HepG2 (cell line): Measurements from ENCODE around the gene CRYM. TPM values are rescaled to one million over a fixed set of nuclear protein-coding genes. Genes with fewer than 3 reads are reported as not detected.
A peak's percentile ranks its signal among the peaks of the same experiment; 100 is the strongest.

Source experiments
- ETV5 ChIP-seq: IDR thresholded peaks from 2 replicates; pipeline ENCODE4 v1.6.1; 2018; ENCODE audit warnings: missing biosample characterization, missing genetic modification reagents, inconsistent platforms, borderline replicate concordance
- MATR3 ChIP-seq: sonication (generic); formaldehyde crosslinking; IDR thresholded peaks from 2 replicates; pipeline ENCODE4 v1.4.0; 2020; ENCODE audit warnings: missing genetic modification reagents
- MED1 ChIP-seq: sonication (generic); formaldehyde crosslinking; IDR thresholded peaks from 2 replicates; pipeline ENCODE4 v1.4.0; 2020; ENCODE audit warnings: missing genetic modification reagents
- NBN ChIP-seq: fragments of 450-650 bp; conservative IDR thresholded peaks from 2 replicates; pipeline ENCODE4 v1.6.1; 2017
- NFIC ChIP-seq: IDR thresholded peaks from 2 replicates; pipeline ENCODE4 v1.6.1; 2012; ENCODE audit warnings: mild to moderate bottlenecking, low read length, inconsistent platforms
- SSRP1 ChIP-seq: IDR thresholded peaks from 2 replicates; pipeline ENCODE4 v1.6.1; 2016; ENCODE audit warnings: control low read depth
- ZNF136 ChIP-seq: sonication (generic); formaldehyde crosslinking; IDR thresholded peaks from 2 replicates; pipeline ENCODE4 v1.8.1; 2022; ENCODE audit warnings: low read depth, mild to moderate bottlenecking, moderate library complexity, missing genetic modification reagents
- ZNF460 ChIP-seq: sonication (generic); formaldehyde crosslinking; IDR thresholded peaks from 2 replicates; pipeline ENCODE4 v1.5.1; 2020; ENCODE audit warnings: missing genetic modification reagents, mild to moderate bottlenecking, borderline replicate concordance
- ZNF720 ChIP-seq: sonication (generic); formaldehyde crosslinking; IDR thresholded peaks from 2 replicates; pipeline ENCODE4 v1.4.0; 2020; ENCODE audit warnings: missing genetic modification reagents
- ZNF724P ChIP-seq: sonication (generic); formaldehyde crosslinking; IDR thresholded peaks from 2 replicates; pipeline ENCODE4 v1.8.0; 2022; ENCODE audit warnings: missing genetic modification reagents, borderline replicate concordance
- ZNF772 ChIP-seq: sonication (generic); formaldehyde crosslinking; IDR thresholded peaks from 2 replicates; pipeline ENCODE4 v1.5.0; 2020; ENCODE audit warnings: mild to moderate bottlenecking, missing genetic modification reagents
- polyA plus RNA-seq, 8 experiments: library from polyadenylated mRNA; depleted of rRNA in 3 of 8; stranded (reverse) in 7 of 8; unstranded in 1 of 8; fragments of >200 nt; fragmentation: Illumina TruSeq in 4 of 8; extraction: Trizol in 4 of 8; gene quantifications; 2 replicates each; pipeline versions ENCODE4 v1.2.1 to v1.2.3, GENCODE V29; 2011 to 2016; ENCODE audit warnings: low read depth in 4 of 8, missing spikeins in 1 of 8, mixed read lengths in 1 of 8; ENCODE audit not compliant: insufficient read depth in 1 of 8
- total RNA-seq, 5 experiments: library from RNA; depleted of rRNA; stranded (reverse); fragments of >200 nt; fragmentation: Illumina TruSeq; extraction: Trizol; gene quantifications; 2 replicates each; pipeline ENCODE4 v1.2.3, GENCODE V29; 2016; ENCODE audit warnings: low read depth in 1 of 5
- TF ChIP-seq, protein P1 (sequence below): sonication (generic); formaldehyde crosslinking; conservative IDR thresholded peaks from 2 replicates; pipeline ENCODE4 v1.8.1; 2023; ENCODE audit warnings: missing genetic modification reagents
- TF ChIP-seq, protein P2 (sequence below): sonication (generic); formaldehyde crosslinking; IDR thresholded peaks from 2 replicates; pipeline ENCODE4 v1.4.0; 2020; ENCODE audit warnings: missing genetic modification reagents

CRYM gene
- total and polyA plus RNA-seq, 2 of the 13 experiments (the other 11 are each of a cell fraction or from before 2014, with no cell fraction given) = 1.9 to 2.2 TPM

DNA sequence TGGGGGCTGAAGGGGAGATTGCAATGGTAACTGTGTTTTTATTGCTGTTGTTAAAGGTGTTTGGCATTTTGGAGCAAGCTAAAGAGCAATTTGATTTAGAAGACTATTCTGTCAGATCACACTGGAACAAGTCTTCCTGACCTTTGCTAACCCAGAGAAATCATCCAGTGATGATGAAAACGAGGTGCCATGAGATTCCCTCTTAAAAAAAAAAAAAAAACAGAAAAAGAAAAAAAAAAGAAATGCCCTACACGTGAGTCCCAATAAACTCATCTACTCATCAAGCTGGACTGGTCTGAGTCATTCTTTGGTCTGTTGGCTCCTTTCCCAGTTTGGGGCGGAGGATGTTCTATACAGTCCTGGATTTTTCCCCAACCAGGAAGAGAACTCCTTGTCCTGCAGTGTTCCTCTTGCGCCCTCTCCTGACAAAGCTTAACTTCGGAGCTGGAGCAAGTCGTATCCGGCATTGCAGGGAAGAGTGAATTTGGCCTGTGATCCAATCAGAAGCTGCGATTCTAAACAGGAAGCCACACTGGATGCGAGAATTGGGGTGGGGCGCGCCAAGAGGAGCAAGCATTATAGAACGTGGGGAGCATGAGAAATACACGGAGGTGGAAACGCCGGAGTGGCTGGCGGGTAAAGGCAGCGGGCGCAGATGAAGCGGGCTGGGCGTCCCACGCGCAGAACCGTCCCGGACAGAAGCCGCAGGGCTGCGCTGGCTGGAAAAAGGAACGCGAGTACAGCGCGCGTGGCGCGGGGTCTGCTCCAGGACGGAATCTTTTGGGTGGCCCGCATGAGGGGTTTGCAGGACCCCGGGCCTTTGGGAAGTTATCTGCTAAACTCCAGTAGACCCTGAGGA lies 22.4 kb upstream of the CRYM start (continued):
- TF ChIP-seq ZNF724P (CRISPR knock-in tag) = no peak
- TF ChIP-seq, protein P1, sequence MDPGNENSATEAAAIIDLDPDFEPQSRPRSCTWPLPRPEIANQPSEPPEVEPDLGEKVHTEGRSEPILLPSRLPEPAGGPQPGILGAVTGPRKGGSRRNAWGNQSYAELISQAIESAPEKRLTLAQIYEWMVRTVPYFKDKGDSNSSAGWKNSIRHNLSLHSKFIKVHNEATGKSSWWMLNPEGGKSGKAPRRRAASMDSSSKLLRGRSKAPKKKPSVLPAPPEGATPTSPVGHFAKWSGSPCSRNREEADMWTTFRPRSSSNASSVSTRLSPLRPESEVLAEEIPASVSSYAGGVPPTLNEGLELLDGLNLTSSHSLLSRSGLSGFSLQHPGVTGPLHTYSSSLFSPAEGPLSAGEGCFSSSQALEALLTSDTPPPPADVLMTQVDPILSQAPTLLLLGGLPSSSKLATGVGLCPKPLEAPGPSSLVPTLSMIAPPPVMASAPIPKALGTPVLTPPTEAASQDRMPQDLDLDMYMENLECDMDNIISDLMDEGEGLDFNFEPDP (CRISPR knock-in tag) = 0 out of 2 replicates have a peak, but pooled peaks have one; percentile 80
- TF ChIP-seq, protein P2, sequence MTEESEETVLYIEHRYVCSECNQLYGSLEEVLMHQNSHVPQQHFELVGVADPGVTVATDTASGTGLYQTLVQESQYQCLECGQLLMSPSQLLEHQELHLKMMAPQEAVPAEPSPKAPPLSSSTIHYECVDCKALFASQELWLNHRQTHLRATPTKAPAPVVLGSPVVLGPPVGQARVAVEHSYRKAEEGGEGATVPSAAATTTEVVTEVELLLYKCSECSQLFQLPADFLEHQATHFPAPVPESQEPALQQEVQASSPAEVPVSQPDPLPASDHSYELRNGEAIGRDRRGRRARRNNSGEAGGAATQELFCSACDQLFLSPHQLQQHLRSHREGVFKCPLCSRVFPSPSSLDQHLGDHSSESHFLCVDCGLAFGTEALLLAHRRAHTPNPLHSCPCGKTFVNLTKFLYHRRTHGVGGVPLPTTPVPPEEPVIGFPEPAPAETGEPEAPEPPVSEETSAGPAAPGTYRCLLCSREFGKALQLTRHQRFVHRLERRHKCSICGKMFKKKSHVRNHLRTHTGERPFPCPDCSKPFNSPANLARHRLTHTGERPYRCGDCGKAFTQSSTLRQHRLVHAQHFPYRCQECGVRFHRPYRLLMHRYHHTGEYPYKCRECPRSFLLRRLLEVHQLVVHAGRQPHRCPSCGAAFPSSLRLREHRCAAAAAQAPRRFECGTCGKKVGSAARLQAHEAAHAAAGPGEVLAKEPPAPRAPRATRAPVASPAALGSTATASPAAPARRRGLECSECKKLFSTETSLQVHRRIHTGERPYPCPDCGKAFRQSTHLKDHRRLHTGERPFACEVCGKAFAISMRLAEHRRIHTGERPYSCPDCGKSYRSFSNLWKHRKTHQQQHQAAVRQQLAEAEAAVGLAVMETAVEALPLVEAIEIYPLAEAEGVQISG (CRISPR knock-in tag) = peak; percentile 68
- no peak for TF ChIP-seq NBN
- TF ChIP-seq SSRP1 (CRISPR knock-in tag) = 0 out of 2 replicates have a peak, but pooled peaks have one; percentile 72
- TF ChIP-seq ZNF772 (CRISPR knock-in tag) = peak; percentile 84; the same call in 1 of the 2 replicates
- peak; percentile 87 for TF ChIP-seq NFIC
- peak; percentile 72 for TF ChIP-seq MED1 (CRISPR knock-in tag)
- TF ChIP-seq ZNF460 (CRISPR knock-in tag) = no peak
- TF ChIP-seq ETV5 (CRISPR knock-in tag) = peak; percentile 92
- peak; percentile 18; the same call in 1 of the 2 replicates for TF ChIP-seq ZNF720 (CRISPR knock-in tag)
- no peak for TF ChIP-seq MATR3 (CRISPR knock-in tag)
- TF ChIP-seq ZNF136 = peak; percentile 56
- TF ChIP-seq, all 625 proteins: peak for 313
